ENCODE measurements around the gene EPS8L2.

The EPS8L2 gene

GRCh38 chr11:749731-750130 is 43.7 kb downstream of the EPS8L2 start:
- Histone ChIP-seq H3K36me3 (peaks cover 37% of the 10 kb centered on the region), H3K9me3 (no peaks in the 10 kb centered on the region), H3K27me3 (no peaks in the 10 kb centered on the region), H3K4me3 (ENCODE audit: low read depth in 1 of 2, low read length in 1 of 2) (peak overlapping the region; percentile 99 to 100), H3K27ac (peak overlapping the region; percentile 98), H3K4me1 (ENCODE audit: control insufficient read depth in 1 of 2, insufficient read depth in 1 of 2, low read depth in 1 of 2, low read length in 1 of 2) (peaks cover 70 to 80% of the 10 kb centered on the region in 2 experiments)
- TF ChIP-seq CTCF (IDR thresholded peaks at IDR 0.05), result no peak

DNA sequence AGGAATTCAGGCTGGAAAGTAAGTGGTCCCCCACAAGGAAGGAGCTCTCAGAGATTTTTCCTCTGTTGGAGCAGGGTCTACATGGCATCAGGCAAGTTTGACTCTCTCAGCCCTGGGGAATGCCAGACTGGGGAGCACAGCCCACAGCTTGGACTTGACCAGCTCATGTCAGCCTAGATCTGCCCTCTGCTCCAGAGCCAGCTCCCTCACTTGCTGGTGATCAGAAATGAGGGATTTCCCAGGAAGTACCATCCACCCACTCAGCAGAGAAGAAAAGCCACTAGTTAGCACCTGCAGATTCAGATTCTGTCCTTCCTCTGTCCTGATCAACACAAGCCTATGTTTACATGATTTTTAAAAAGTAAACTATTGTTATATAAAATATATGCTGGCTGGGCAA is 54.2 kb downstream of the EPS8L2 start:
- Histone ChIP-seq H3K9me3 (peaks cover 19% of the 10 kb centered on the region), H3K4me3 (ENCODE audit: low read depth in 1 of 2, low read length in 1 of 2) (no peak overlapping the region), H3K27me3 (no peaks in the 10 kb centered on the region), H3K27ac (peak overlapping the region; percentile 47), H3K36me3 (peaks cover 100% of the 10 kb centered on the region), H3K4me1 (ENCODE audit: control insufficient read depth in 1 of 2, insufficient read depth in 1 of 2, low read depth in 1 of 2, low read length in 1 of 2) (peaks cover 21 to 24% of the 10 kb centered on the region in 2 experiments)
- no peak for TF ChIP-seq CTCF (IDR thresholded peaks at IDR 0.05)

GRCh38 chr11:761526-762108 is 55.6 kb downstream of the EPS8L2 start:
- no peak for TF ChIP-seq CTCF (IDR thresholded peaks at IDR 0.05)
- no peak overlapping the region for H3K4me3 ChIP-seq (ENCODE audit: low read depth in 1 of 2, low read length in 1 of 2)
- peaks cover 100% of the 10 kb centered on the region for H3K36me3 ChIP-seq
- peaks cover 7 to 14% of the 10 kb centered on the region in 2 experiments for H3K4me1 ChIP-seq (ENCODE audit: control insufficient read depth in 1 of 2, insufficient read depth in 1 of 2, low read depth in 1 of 2, low read length in 1 of 2)
- peak overlapping the region; percentile 41 for H3K27ac ChIP-seq
- H3K9me3 ChIP-seq, result peaks cover 19% of the 10 kb centered on the region
- H3K27me3 ChIP-seq, result no peaks in the 10 kb centered on the region

DNA sequence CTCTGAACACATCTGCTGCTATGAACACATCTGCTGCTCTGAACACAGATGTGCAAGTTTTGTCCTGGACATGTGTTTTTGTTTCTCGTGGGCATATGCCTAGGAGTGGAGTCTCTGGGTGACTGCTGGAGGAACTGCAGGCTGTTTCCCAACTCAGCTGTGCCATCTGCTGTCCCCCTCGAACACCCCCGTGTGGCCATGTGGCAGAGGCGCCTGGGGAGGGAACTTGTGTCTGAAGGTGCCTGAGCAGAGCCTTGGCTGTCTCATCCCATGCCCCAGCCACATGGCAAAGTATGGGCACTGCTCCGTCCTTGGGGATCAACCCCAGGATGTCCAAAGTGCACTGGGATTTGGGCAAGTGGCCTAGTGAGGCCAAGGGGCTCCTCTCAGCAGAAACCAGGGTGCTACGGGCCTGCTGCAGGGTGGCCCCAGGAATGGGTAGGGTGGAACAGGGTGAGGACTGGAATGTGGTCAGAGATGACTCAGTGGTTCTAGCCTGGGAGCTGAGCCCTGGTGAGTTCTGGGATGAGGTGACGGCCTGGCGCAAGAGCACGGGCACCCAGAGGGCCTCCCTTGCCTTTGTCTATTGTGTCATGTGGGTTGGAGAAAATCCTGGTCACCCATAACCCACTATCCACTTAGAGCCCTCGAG is 56.5 kb downstream of the EPS8L2 start:
- Histone ChIP-seq H3K27ac (peak overlapping the region; percentile 31), H3K9me3 (peaks cover 19% of the 10 kb centered on the region), H3K36me3 (peaks cover 93% of the 10 kb centered on the region), H3K27me3 (no peaks in the 10 kb centered on the region), H3K4me1 (ENCODE audit: control insufficient read depth in 1 of 2, insufficient read depth in 1 of 2, low read depth in 1 of 2, low read length in 1 of 2) (peaks cover 7% of the 10 kb centered on the region in 2 experiments), H3K4me3 (ENCODE audit: low read depth in 1 of 2, low read length in 1 of 2) (no peak overlapping the region)
- TF ChIP-seq CTCF (IDR thresholded peaks at IDR 0.05), result no peak

DNA sequence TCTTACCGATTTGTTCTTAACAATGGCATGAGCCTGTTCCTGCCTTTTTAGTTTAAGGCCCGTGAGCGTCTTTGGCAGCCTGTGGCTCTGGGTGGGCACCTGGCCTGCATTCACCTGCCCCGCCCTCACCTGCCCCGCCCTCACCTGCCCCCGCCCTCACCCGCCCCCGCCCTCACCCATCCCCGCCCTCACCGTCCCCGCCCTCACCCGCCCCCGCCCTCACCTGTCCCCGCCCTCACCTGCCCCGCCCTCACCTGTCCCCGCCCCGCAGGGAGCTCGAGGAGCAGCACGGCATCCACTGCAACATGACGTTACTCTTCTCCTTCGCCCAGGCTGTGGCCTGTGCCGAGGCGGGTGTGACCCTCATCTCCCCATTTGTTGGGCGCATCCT is 57.0 kb downstream of the EPS8L2 start:
- peaks cover 6 to 7% of the 10 kb centered on the region in 2 experiments for H3K4me1 ChIP-seq (ENCODE audit: control insufficient read depth in 1 of 2, insufficient read depth in 1 of 2, low read depth in 1 of 2, low read length in 1 of 2)
- peaks cover 88% of the 10 kb centered on the region for H3K36me3 ChIP-seq
- peaks cover 19% of the 10 kb centered on the region for H3K9me3 ChIP-seq
- H3K27ac ChIP-seq, result peak overlapping the region; percentile 59
- TF ChIP-seq CTCF (IDR thresholded peaks at IDR 0.05), result no peak
- H3K4me3 ChIP-seq (ENCODE audit: low read depth in 1 of 2, low read length in 1 of 2), result no peak overlapping the region
- H3K27me3 ChIP-seq, result no peaks in the 10 kb centered on the region

All from neutrophil (primary cell).